GM19455 (cell line): ENCODE measurements around the gene ERP44.
"Not testable (repeated sequence)": the region's sequence is repeated elsewhere in the genome, so short reads cannot be mapped to it uniquely, and the experiment has no call there.

ENCODE experiments used
- ATAC-seq: cut with Tn5 transposase; IDR thresholded peaks from one replicate; pipeline ENCODE4 v1.9.1; 2021; ENCODE audit not compliant: unreplicated experiment

Gene ERP44

GRCh38 chr9:100019541-100019940, 79.3 kb downstream of the ERP44 start:
- ATAC-seq: no peak

DNA sequence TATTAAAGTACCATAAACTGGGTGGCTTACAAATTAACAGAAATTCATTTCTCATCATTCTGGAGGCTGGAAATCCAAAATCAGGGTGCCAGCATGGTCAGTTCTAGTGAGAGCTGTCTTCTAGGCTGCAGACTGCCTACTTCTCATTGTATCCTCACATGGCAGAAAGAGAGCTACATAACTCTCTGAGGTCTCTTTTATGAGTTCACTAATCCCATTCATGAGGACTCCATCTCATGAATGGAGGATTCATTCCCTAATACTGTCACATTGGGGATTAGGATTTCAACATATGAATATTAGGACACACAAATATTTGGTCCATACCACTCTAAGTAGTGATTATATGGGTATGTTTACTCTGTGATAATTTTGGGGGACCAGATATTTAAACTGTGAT, 84.0 kb downstream of the ERP44 start:
- no peak for ATAC-seq

DNA sequence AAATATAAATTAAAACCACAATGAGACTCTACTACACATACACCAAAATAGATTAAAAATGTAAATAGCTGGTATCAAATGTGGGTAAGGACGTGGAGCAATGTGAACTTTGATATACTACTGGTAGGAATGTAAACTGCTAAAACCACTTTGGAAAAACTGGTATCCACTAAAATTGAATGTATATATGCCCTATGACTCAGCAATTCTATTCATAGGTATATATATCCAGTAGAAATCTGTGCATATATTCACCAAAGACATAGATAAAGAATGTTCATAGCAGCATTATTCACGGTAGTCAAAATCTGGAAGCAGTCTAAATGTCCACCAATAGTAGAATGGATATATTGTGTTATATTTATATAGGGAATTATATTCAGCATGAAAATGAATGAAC, 85.2 kb downstream of the ERP44 start:
- no peak for ATAC-seq

- no peak for ATAC-seq
Measured at GRCh38 chr9:100012279-100012678, 86.5 kb downstream of the ERP44 start.

DNA sequence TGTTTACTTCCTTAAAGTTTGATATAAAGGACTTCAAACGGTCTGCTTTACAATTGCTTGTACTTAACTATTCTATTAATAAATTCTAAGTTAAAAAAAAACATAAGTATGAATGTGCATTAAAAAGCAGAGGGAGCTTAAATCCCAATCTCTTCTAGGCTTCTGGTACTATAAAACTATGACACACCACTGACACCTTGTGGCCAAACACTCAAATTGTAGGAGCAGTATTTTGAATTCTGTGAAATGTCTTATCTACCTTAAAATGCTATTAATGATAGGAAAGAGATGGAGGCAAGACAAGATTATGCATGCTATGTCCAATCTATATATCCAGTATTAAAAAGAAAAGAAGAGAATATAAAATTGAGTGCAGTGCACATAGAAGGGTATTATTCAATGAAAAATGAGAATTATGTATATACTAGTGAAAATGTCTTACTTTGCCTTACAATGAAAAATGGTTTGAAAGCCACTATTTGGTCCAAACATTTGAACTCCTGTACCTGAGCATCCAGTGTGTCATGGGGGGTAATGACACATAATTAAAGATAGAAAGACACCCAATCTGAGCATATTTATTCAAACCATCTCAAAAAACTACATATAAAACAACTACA, 87.6 kb downstream of the ERP44 start:
- no peak for ATAC-seq

DNA sequence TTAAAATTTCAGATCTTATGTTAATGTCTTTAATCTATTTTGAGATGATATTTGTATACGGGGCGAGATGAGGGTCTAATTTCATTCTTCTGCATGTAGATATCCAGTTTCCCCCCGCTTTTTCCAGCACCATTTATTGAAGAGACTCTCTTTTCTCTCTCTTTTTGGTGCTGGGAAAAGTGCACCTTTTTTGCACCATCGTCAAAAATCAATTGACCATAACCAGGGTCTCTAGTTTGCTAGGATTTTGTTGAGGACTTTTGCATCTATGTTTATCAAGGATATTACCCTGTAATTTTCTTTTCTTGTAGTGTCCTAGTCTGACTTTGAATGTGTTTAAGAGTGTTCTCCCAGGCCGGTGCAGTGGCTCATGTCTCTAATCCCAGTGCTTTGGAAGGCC, 99.0 kb downstream of the ERP44 start:
- no peak for ATAC-seq

DNA sequence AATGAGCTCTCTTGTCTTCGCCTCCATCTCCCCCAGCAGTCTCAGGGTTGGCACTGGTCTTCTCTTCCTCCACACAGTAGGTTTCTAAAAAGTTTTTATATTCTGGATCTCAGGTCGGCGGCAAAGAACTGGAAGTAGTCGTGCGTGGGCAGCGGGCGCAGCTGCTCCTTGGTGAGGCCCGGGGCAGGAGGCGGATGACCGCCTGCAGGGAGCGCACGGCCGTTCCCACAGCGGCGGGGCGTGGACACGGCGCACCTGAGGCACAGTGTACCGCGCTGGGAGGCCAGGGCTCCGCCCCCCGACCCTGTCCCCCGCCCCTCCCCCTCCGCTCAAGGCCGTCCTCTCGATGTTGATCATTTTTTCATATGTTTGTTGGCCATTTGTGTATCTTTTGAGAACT, 99.9 kb downstream of the ERP44 start:
- no peak for ATAC-seq

GRCh38 chr9:99998266-99998665, 100.5 kb downstream of the ERP44 start:
- no peak for ATAC-seq

- not testable (repeated sequence) for ATAC-seq
Measured at GRCh38 chr9:99990508-99990907, 108.3 kb downstream of the ERP44 start.

DNA sequence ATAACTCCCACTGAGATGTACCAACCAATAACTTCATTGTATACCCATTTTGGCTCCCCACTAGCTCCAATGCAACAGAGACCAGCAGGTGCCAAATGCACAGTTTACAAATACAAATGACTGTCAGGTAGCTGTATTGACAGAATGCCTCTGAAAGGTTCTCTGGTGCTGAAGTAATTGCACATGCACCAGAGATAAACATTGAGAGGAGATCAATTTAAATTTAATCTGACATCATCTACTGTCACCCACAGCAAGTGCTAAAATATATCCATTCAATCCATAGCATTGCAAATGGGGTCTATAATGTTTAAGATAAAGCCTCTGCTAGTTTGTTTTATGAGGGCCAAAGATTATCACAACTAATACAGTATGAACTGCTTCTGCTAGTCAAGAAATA, 112.2 kb downstream of the ERP44 start:
- no peak for ATAC-seq

- ATAC-seq: no peak
Measured at GRCh38 chr9:99980598-99980997, 118.2 kb downstream of the ERP44 start.

DNA sequence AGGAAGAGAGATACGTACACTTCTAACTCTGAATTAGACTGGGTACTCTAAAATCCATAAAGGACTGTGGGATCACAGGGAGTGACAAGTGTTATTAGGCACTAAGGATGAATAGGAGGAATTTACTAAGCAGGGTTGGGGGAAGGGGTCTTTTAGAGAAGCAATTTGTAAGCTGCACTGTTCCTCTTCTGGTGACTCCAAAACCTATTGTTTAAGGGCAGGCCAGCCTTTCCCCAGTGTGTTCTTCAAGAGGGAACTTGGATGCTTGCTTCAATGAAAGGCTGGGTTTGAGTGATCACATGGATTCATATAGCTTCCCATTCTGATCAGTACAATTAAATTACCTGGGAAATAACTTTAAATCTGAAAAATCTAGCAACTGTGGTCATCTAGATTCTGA, 120.6 kb downstream of the ERP44 start:
- no peak for ATAC-seq

GRCh38 chr9:99977033-99977792, 121.6 kb downstream of the ERP44 start:
- ATAC-seq: no peak

DNA sequence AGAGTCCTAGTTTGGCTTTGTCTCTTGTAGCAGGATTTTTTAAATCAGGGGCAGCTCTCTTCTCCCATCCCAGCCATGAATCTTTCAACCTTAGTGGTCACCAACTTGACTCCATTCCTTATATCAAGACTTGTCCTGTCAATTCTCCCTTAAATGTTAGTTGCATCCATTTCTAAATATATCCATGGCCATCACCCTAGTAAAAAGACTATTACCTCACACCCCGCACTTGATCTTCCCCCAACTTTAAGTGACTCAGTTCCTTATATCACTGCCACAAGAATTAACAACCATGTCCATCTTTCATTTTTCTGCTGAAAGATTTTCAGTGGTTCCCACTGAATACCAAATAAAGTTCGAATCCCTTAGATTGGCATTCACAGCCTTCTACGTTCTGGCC, 125.3 kb downstream of the ERP44 start:
- no peak for ATAC-seq

DNA sequence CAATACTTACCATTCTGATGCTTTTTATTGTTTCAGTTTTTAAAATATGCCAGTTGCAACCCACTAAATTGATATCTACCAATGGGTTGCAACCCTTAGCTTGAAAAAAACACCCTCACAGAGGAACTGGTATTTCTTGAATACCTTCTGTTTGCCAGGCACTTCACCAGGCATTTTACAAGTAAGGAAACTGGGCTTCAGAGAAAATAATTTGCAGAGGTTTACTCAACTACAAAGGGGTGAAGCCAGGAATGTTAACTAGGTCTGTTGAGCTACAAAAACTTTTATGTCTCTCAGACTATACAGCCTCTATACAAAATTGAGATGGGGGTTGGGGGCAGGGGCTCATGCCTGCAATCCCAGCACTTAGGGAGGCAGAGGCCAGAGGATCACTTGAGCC, 127.4 kb downstream of the ERP44 start:
- no peak for ATAC-seq

- ATAC-seq: no peak
Measured at GRCh38 chr9:99970481-99970880, 128.3 kb downstream of the ERP44 start.

- no peak for ATAC-seq
Measured at GRCh38 chr9:99967457-99967856, 131.3 kb downstream of the ERP44 start.

DNA sequence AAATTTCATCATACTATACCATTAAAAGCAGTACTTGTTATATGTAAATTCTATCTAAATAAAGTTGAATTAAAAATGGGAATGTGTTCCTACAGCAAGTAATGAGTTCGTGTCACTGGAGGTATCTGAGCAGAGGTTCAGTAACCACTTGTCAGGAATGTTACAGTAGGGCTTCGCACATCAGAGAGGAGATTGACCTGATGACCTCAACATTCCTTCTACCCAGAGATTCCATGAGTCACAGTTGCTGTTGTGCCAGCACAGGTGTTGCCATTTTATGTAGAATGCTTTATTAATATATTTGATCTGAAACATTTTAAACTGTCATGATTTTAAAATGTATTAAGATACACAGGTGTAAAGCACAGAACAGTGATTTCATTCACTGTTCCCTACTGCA, 132.1 kb downstream of the ERP44 start:
- no peak for ATAC-seq

- ATAC-seq: no peak
Measured at GRCh38 chr9:99966001-99966400, 132.8 kb downstream of the ERP44 start.

- ATAC-seq: no peak
Measured at GRCh38 chr9:99964336-99964735, 134.5 kb downstream of the ERP44 start.

DNA sequence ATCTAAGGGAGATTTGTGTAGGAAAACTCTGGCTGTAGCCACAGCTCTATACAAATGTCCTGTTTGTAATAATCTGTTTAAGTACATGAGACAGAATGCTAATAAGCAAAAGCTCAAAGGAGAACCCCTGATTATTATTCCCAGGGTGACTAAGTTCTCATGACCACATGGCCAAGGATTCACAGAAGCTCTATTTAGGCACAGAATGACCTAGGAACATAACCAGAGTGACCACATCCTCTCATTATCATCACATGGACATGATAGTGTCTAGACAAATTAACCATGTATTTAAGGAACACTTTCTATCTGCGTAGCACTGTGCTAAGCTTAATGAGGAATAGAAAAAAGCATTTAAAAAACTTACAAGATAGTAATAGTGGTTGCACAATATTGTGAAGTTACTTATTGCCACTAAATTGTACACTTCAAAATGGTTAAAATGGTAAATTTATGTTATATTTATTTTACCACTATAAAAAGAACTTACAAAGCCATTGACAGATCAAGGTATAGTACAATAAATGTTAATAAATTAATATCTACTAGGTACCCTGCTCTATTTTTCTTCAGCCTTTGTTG, 136.0 kb downstream of the ERP44 start:
- no peak for ATAC-seq

DNA sequence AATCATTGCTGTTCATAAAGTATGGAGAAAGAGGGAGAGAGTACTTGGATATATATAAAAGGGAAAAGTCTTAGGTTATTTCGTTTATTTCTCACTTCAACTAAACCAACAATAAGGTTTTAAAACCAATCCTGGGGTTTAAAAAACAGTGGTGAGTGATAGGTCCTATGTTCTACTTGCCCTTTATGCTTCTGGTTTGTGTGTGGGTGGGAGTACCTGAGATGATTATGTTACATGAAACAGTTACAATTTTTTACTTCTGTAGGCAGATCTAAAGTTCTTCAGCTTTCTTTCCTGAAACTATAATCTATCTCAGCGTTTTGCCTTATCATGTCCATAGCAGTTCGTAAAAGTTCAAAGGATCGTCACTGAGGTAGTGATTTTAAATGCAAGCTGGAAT, 143.2 kb downstream of the ERP44 start:
- ATAC-seq: no peak

- ATAC-seq: no peak
Measured at GRCh38 chr9:99954819-99955218, 144.0 kb downstream of the ERP44 start.
